Measurements from ENCODE around the gene NFATC1. TPM values are rescaled to one million over a fixed set of nuclear protein-coding genes. Genes with fewer than 3 reads are reported as not detected.

The NFATC1 gene
- total RNA-seq, 1 donor from 2014 or later, result 0.53 TPM

GRCh38 chr18:79394534-79395307 is 1.0 kb upstream of the NFATC1 start:
- DNase-seq (ENCODE audit: low read depth), result peak; percentile 12
- FAIRE-seq, result no peak
- no peak for TF ChIP-seq CTCF (IDR thresholded peaks at IDR 0.05; ENCODE audit: insufficient read depth, low read length, severe bottlenecking)
- peak overlapping the region; percentile 57 for H3K4me3 ChIP-seq (ENCODE audit: low read depth, low read length)
- H3K27me3 ChIP-seq (ENCODE audit: control insufficient read depth, insufficient read depth, low read length), result no peaks in the 10 kb centered on the region
- no peaks in the 10 kb centered on the region for H3K36me3 ChIP-seq (ENCODE audit: control insufficient read depth, insufficient read depth, low read length)

GRCh38 chr18:79395308-79395640 is 456 bp upstream of the NFATC1 start:
- H3K36me3 ChIP-seq (ENCODE audit: control insufficient read depth, insufficient read depth, low read length), result no peaks in the 10 kb centered on the region
- DNase-seq (ENCODE audit: low read depth), result no peak
- H3K4me3 ChIP-seq (ENCODE audit: low read depth, low read length), result no peak overlapping the region
- TF ChIP-seq CTCF (IDR thresholded peaks at IDR 0.05; ENCODE audit: insufficient read depth, low read length, severe bottlenecking), result no peak
- no peaks in the 10 kb centered on the region for H3K27me3 ChIP-seq (ENCODE audit: control insufficient read depth, insufficient read depth, low read length)
- no peak for FAIRE-seq

GRCh38 chr18:79396431-79397246 is 909 bp downstream of the NFATC1 start:
- DNase-seq (ENCODE audit: low read depth) (no peak), FAIRE-seq (no peak)
- H3K4me3 ChIP-seq (ENCODE audit: low read depth, low read length), result peak overlapping the region; percentile 36
- no peaks in the 10 kb centered on the region for H3K27me3 ChIP-seq (ENCODE audit: control insufficient read depth, insufficient read depth, low read length)
- H3K36me3 ChIP-seq (ENCODE audit: control insufficient read depth, insufficient read depth, low read length), result no peaks in the 10 kb centered on the region
- TF ChIP-seq CTCF (IDR thresholded peaks at IDR 0.05; ENCODE audit: insufficient read depth, low read length, severe bottlenecking), result peak; percentile 30

- TF ChIP-seq CTCF (IDR thresholded peaks at IDR 0.05; ENCODE audit: insufficient read depth, low read length, severe bottlenecking), result no peak
- no peak for FAIRE-seq
- DNase-seq (ENCODE audit: low read depth), result no peak
- H3K4me3 ChIP-seq (ENCODE audit: low read depth, low read length), result no peak overlapping the region
- H3K36me3 ChIP-seq (ENCODE audit: control insufficient read depth, insufficient read depth, low read length), result no peaks in the 10 kb centered on the region
- H3K27me3 ChIP-seq (ENCODE audit: control insufficient read depth, insufficient read depth, low read length), result no peaks in the 10 kb centered on the region
These were observed 1.6 kb downstream of the NFATC1 start for GRCh38 chr18:79397247-79397829.

- Histone ChIP-seq H3K36me3 (ENCODE audit: control insufficient read depth, insufficient read depth, low read length) (no peaks in the 10 kb centered on the region), H3K27me3 (ENCODE audit: control insufficient read depth, insufficient read depth, low read length) (no peaks in the 10 kb centered on the region), H3K4me3 (ENCODE audit: low read depth, low read length) (no peak overlapping the region)
- FAIRE-seq (no peak), DNase-seq (ENCODE audit: low read depth) (no peak)
- TF ChIP-seq CTCF (IDR thresholded peaks at IDR 0.05; ENCODE audit: insufficient read depth, low read length, severe bottlenecking), result no peak
These were observed 2.4 kb downstream of the NFATC1 start for GRCh38 chr18:79397830-79398761.
